ENCODE data around the gene FUT7. TPM values are rescaled to one million over a fixed set of nuclear protein-coding genes. Genes with fewer than 3 reads are reported as not detected.
"Not testable (repeated sequence)": the region's sequence is repeated elsewhere in the genome, so short reads cannot be mapped to it uniquely, and the experiment has no call there.

Gene FUT7
- total and polyA plus RNA-seq, 4 experiments from 2014 or later: 3.4 to 43.8 (median 13.6) TPM

DNA sequence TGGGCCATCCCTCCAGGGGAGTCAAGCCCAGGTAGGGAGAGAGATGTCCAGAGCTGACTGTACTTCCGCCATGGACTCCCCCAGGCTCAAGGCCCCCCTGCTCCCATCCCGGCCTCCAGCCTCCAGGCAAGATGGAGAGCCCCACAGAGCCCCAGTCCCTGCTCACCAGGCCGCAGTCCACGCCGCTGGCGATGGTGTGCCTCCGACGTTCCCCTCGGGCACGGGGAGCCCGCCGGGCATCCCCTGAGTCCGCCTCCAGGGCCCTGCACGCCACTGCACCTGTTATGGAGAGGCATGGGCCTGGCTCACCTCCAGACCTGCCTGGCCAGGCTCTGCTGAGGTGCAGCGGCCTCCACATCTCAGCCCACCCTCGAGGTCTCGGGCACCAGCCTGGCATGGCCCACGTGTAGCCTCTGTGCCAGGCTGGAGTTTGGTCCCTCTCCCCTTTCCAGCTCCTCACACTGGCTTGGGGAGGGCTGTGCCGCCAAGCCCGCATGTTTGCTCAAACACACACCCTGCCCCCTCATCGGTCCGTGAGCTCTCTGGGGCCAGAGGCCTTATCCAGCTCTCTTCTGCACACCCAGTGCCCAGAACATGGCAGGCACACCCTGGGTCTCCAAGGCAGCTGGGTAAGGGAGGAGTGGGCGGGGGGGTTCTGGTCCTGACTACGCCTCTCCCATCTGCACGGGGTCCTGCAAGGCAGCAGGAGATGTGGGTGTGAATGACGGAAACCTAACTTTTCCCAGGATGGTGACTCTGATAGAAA, 34.4 kb upstream of the FUT7 start:
- H3K27me3 ChIP-seq (ENCODE audit: insufficient read depth, low read length): no peaks in the 10 kb centered on the region
- Mint-ChIP-seq H3K4me1 (peaks cover 7 to 19% (median 11%) of the 10 kb centered on the region in 4 donors), H3K27ac (no peak overlapping the region), H3K4me3 (no peak overlapping the region), H3K36me3 (no peaks in the 10 kb centered on the region), H3K27me3 (peaks cover 0 to 4% of the 10 kb centered on the region in 2 donors), H3K9me3 (no peaks in the 10 kb centered on the region)
- no peak for DNase-seq
- H3K4me3 ChIP-seq (ENCODE audit: low read length in 2 of 2): no peak overlapping the region
- POLR2A ChIA-PET (ENCODE audit: partially characterized antibody): interaction anchor here (0.7 to 1.2 kb wide), 2 partner anchors 20 kb away, joined by 3 read pairs; partner anchors contain the start of gene MAN1B1
- intact Hi-C loops (cut with micrococcal nuclease): no loop called here
- CTCF ChIA-PET (ENCODE audit: partially characterized antibody): interaction anchor here (0.5 to 4.5 kb wide), 20 partner anchors 8 to 288 kb away, joined by 3 to 58 read pairs (median 6); partner anchors contain the start of genes ABCA2, MAN1B1, NPDC1 and UAP1L1
- H3K27ac ChIP-seq (ENCODE audit: low read depth, low read length): no peak overlapping the region
- no peaks in the 10 kb centered on the region for H3K9me3 ChIP-seq (ENCODE audit: control insufficient read depth in 1 of 2, low read length in 2 of 2)
- no peaks in the 10 kb centered on the region for H3K36me3 ChIP-seq (ENCODE audit: insufficient read depth, low read length)
- peaks cover 21% of the 10 kb centered on the region for H3K4me1 ChIP-seq (ENCODE audit: insufficient read depth, low read length)

GRCh38 chr9:137065336-137065967, 33.6 kb upstream of the FUT7 start:
- no peak for DNase-seq
- Mint-ChIP-seq H3K36me3 (no peaks in the 10 kb centered on the region), H3K27ac (no peak overlapping the region), H3K27me3 (peaks cover 0 to 4% of the 10 kb centered on the region in 2 donors), H3K4me3 (no peak overlapping the region), H3K4me1 (peaks cover 4 to 13% (median 7%) of the 10 kb centered on the region in 4 donors), H3K9me3 (no peaks in the 10 kb centered on the region)
- intact Hi-C loops (cut with micrococcal nuclease): no loop called here
- CTCF ChIA-PET (ENCODE audit: partially characterized antibody): interaction anchor here (0.6 to 4.5 kb wide), 9 partner anchors 9 to 288 kb away, joined by 3 to 58 read pairs (median 10); partner anchors contain the start of genes ABCA2, NPDC1 and UAP1L1
- H3K4me1 ChIP-seq (ENCODE audit: insufficient read depth, low read length): peaks cover 16% of the 10 kb centered on the region
- no peak overlapping the region for H3K27ac ChIP-seq (ENCODE audit: low read depth, low read length)
- H3K9me3 ChIP-seq (ENCODE audit: control insufficient read depth in 1 of 2, low read length in 2 of 2): no peaks in the 10 kb centered on the region
- H3K4me3 ChIP-seq (ENCODE audit: low read length in 2 of 2): no peak overlapping the region
- no peaks in the 10 kb centered on the region for H3K36me3 ChIP-seq (ENCODE audit: insufficient read depth, low read length)
- POLR2A ChIA-PET (ENCODE audit: partially characterized antibody): interaction anchor here (0.7 to 1.2 kb wide), 2 partner anchors 19 to 21 kb away, joined by 3 read pairs; partner anchors contain the start of gene MAN1B1
- H3K27me3 ChIP-seq (ENCODE audit: insufficient read depth, low read length): no peaks in the 10 kb centered on the region

DNA sequence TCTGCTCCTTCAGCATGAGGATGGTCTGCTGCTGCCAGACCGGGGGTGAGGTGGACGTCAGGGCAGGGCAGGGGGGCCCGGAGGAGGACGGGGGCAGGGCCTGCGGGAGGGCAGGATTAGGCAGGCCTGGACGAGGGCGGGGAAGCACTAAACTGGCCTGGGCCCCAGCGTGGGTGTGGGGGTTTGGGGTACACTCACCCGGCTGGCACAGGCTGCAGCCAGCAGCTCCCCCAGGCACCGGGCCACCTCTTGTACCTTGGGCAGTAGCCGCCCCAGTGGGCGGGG, 32.9 kb upstream of the FUT7 start:
- Histone ChIP-seq H3K9me3 (ENCODE audit: control insufficient read depth in 1 of 2, low read length in 2 of 2) (no peaks in the 10 kb centered on the region), H3K27ac (ENCODE audit: low read depth, low read length) (no peak overlapping the region), H3K36me3 (ENCODE audit: insufficient read depth, low read length) (no peaks in the 10 kb centered on the region), H3K27me3 (ENCODE audit: insufficient read depth, low read length) (no peaks in the 10 kb centered on the region), H3K4me3 (ENCODE audit: low read length in 2 of 2) (no peak overlapping the region), H3K4me1 (ENCODE audit: insufficient read depth, low read length) (peaks cover 16% of the 10 kb centered on the region)
- CTCF ChIA-PET (ENCODE audit: partially characterized antibody): interaction anchor here (0.6 to 4.5 kb wide), 15 partner anchors 10 to 287 kb away, joined by 3 to 30 read pairs (median 5); partner anchors contain the start of genes ABCA2, MAN1B1, NPDC1 and UAP1L1
- Mint-ChIP-seq H3K4me3 (no peak overlapping the region), H3K9me3 (no peaks in the 10 kb centered on the region), H3K4me1 (peaks cover 4 to 10% (median 7%) of the 10 kb centered on the region in 4 donors), H3K36me3 (no peaks in the 10 kb centered on the region), H3K27me3 (peaks cover 0 to 4% of the 10 kb centered on the region in 2 donors), H3K27ac (no peak overlapping the region)
- intact Hi-C loops (cut with micrococcal nuclease): no loop called here
- DNase-seq: no peak
- POLR2A ChIA-PET (ENCODE audit: partially characterized antibody): interaction anchor here (1.7 kb wide), 1 partner anchor 13 kb away, joined by 3 read pairs; no protein-coding TSS in a partner anchor

- Histone ChIP-seq H3K36me3 (ENCODE audit: insufficient read depth, low read length) (no peaks in the 10 kb centered on the region), H3K9me3 (ENCODE audit: control insufficient read depth in 1 of 2, low read length in 2 of 2) (no peaks in the 10 kb centered on the region), H3K27me3 (ENCODE audit: insufficient read depth, low read length) (no peaks in the 10 kb centered on the region), H3K27ac (ENCODE audit: low read depth, low read length) (no peak overlapping the region), H3K4me3 (ENCODE audit: low read length in 2 of 2) (no peak overlapping the region), H3K4me1 (ENCODE audit: insufficient read depth, low read length) (peaks cover 11% of the 10 kb centered on the region)
- Mint-ChIP-seq H3K4me3 (no peak overlapping the region), H3K4me1 (peaks cover 4 to 10% (median 7%) of the 10 kb centered on the region in 4 donors), H3K36me3 (no peaks in the 10 kb centered on the region), H3K27me3 (peaks cover 0 to 4% of the 10 kb centered on the region in 2 donors), H3K9me3 (no peaks in the 10 kb centered on the region), H3K27ac (peak overlapping the region in 2 of 7 donors; percentile 41 to 53)
- peak in 3 of 5 donors; percentile 34 to 56 (median 40) for DNase-seq
- CTCF ChIA-PET (ENCODE audit: partially characterized antibody): interaction anchor here (0.9 to 4.5 kb wide), 19 partner anchors 8 to 278 kb away, joined by 3 to 30 read pairs (median 5); partner anchors contain the start of genes ABCA2, MAN1B1, NPDC1 and UAP1L1
- POLR2A ChIA-PET (ENCODE audit: partially characterized antibody): interaction anchor here (0.7 to 1.7 kb wide), 3 partner anchors 12 to 22 kb away, joined by 3 to 4 read pairs (median 4); partner anchors contain the start of genes MAN1B1 and NPDC1
- intact Hi-C loops (cut with micrococcal nuclease): no loop called here
Measured at GRCh38 chr9:137064027-137064879, 32.4 kb upstream of the FUT7 start.

- Histone ChIP-seq H3K4me1 (ENCODE audit: insufficient read depth, low read length) (peaks cover 6% of the 10 kb centered on the region), H3K27me3 (ENCODE audit: insufficient read depth, low read length) (no peaks in the 10 kb centered on the region), H3K27ac (ENCODE audit: low read depth, low read length) (no peak overlapping the region), H3K36me3 (ENCODE audit: insufficient read depth, low read length) (no peaks in the 10 kb centered on the region), H3K4me3 (ENCODE audit: low read length in 2 of 2) (no peak overlapping the region), H3K9me3 (ENCODE audit: control insufficient read depth in 1 of 2, low read length in 2 of 2) (no peaks in the 10 kb centered on the region)
- H3K4me3 Mint-ChIP-seq: no peak overlapping the region
- no peaks in the 10 kb centered on the region for H3K9me3 Mint-ChIP-seq
- CTCF ChIA-PET (ENCODE audit: partially characterized antibody): interaction anchor here (0.9 to 3.8 kb wide), 16 partner anchors 8 to 277 kb away, joined by 3 to 29 read pairs (median 5); partner anchors contain the start of genes MAN1B1, NPDC1 and UAP1L1
- peaks cover 4 to 10% (median 7%) of the 10 kb centered on the region in 4 donors for H3K4me1 Mint-ChIP-seq
- no peak for DNase-seq
- POLR2A ChIA-PET (ENCODE audit: partially characterized antibody): interaction anchor here (0.7 to 1.7 kb wide), 3 partner anchors 11 to 23 kb away, joined by 3 to 4 read pairs (median 4); partner anchors contain the start of genes MAN1B1 and NPDC1
- intact Hi-C loops (cut with micrococcal nuclease): no loop called here
- H3K27ac Mint-ChIP-seq: no peak overlapping the region
- H3K36me3 Mint-ChIP-seq: no peaks in the 10 kb centered on the region
- H3K27me3 Mint-ChIP-seq: peaks cover 0 to 4% of the 10 kb centered on the region in 2 donors
Measured at GRCh38 chr9:137063311-137064026, 31.6 kb upstream of the FUT7 start.

DNA sequence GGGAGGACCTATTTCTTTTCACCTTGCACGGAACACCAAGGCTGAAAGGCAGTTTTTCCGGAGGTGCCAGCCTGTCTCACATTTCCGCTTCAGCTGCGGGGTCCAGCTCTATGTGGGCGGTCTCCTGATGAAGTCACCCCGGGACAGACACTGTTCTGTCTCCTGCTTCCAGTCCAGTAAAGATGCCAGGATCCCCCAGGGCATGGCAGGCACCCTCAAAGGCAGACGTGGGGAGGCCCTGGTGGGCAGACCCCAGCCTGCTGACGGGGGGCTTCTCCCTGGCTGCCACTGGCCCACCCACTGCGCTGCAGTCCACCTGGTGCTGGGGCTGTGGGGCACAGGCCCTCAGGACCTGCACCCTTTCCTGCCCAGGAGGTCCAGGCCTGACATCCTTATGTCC, 30.9 kb upstream of the FUT7 start:
- H3K4me1 ChIP-seq (ENCODE audit: insufficient read depth, low read length); H3K27ac ChIP-seq (ENCODE audit: low read depth, low read length); H3K9me3 ChIP-seq (ENCODE audit: control insufficient read depth in 1 of 2, low read length in 2 of 2); POLR2A ChIA-PET (ENCODE audit: partially characterized antibody); H3K27me3 ChIP-seq (ENCODE audit: insufficient read depth, low read length); intact Hi-C loops (cut with micrococcal nuclease); H3K4me3 Mint-ChIP-seq; H3K27me3 Mint-ChIP-seq; H3K36me3 Mint-ChIP-seq; H3K4me1 Mint-ChIP-seq; DNase-seq; H3K4me3 ChIP-seq (ENCODE audit: low read length in 2 of 2); H3K9me3 Mint-ChIP-seq; H3K36me3 ChIP-seq (ENCODE audit: insufficient read depth, low read length); H3K27ac Mint-ChIP-seq: not testable (repeated sequence)
- CTCF ChIA-PET (ENCODE audit: partially characterized antibody): interaction anchor here (1.7 kb wide), 1 partner anchor 33 kb away, joined by 12 read pairs; no protein-coding TSS in a partner anchor

Measured in CD4-positive, alpha-beta memory T cell (primary cell).